Activated CD4-positive, CD25-positive, alpha-beta regulatory T cell treated with anti-CD3 and anti-CD28 coated beads, Interleukin-2, amount 50 U/mL, for 16 hours (primary cell): ENCODE results near the gene SH2D3A.
"Not testable (repeated sequence)": the region's sequence is repeated elsewhere in the genome, so short reads cannot be mapped to it uniquely, and the experiment has no call there.

Source experiments
- DNase-seq: peaks from one replicate; pipeline ENCODE4 v3.0.0-alpha.2; 2020; ENCODE audit warnings: low read depth, low spot score

SH2D3A gene

DNA sequence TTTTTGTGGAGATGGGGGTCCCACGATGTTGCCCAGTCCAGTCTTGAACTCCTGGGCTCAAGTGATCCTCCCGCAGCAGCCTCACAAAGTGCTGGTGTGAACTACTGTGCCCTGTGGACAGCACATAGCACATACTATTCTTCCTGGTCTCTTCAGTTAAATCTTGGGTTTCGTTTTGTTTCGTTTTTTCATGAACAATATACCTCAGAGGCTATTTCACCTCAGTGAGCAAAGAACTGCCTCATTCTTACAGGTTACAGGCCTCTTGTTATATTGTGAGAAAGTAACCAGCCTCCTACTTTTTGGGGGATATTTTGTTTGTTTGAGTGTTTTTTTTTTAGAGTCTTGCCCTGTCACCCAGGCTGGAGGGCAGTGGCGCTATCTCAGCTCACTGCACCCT lies 45.5 kb downstream of the SH2D3A start:
- no peak for DNase-seq

DNA sequence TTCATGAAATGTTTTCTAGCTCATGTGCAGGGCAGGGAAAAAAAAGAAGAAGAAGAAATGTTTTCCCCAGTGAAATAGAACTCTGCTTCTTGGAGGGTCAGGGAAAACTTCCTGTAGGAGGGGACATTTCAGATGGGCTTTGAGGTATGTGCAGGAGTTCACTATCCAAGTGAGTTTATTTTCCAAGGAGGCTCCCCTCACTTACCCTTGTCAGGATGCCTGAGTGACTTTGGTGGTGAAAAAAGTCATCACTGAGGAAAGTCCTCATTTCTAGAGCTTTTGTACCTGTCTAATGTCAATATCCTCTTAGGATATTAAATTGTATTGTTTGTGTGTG lies 46.1 kb downstream of the SH2D3A start:
- DNase-seq, result no peak

DNA sequence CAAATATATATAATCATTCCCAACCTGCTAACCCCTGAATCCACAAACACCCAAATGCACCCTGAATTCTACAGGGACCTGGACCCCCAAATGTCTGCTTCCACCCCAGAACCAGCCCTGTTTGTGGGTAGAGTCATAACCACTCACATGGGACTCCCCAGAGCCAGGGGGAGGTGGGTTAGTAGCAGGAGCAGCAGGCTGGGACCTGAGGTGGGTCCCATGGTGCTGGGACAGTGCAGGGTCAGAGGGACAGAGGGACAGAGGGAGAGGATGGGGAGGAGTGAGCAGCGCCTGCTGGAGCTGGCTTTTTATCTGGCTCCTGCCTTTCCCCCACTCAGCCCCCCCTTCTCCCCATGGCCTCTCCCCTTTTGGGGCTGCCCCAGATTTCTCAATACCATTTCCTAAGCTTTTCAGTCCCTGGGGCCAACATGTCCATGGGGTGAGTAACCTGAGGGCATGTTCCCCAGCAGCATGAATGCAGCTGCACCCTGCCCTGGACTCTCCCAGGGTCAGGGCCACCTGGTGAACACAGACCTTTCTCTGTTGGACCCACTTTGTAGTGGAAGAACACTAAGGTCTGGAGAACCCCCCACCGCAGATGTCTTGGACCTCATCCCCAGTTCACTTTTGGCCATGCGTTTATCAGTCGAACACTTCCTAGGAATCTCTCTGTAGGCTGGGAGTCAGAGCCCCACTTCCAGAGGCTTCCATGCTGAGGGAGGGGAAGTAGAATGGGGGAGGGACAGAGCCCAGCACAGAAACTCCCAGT lies 46.7 kb downstream of the SH2D3A start, which contains the start of gene C3:
TSS of gene C3 (minus strand) at position 282 of the 769 bp plus-strand sequence. CDS start at position 221, 61 bp downstream.
- no peak for DNase-seq

DNA sequence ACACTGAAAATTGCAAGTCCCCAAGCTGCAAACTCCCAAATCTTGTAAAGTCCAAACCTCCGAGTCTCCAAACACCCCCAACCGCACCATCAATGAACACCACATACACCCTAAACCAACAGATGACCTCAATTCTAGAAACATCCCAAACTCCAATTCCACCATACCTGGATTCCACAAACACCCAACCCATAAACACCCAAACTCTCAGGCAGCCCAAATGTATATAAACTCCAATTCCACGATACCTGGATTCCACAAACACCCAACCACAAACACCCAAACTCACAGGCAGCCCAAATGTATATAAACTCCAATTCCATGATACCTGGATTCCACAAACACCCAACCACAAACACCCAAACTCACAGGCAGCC lies 47.3 kb downstream of the SH2D3A start:
- DNase-seq, result no peak

DNA sequence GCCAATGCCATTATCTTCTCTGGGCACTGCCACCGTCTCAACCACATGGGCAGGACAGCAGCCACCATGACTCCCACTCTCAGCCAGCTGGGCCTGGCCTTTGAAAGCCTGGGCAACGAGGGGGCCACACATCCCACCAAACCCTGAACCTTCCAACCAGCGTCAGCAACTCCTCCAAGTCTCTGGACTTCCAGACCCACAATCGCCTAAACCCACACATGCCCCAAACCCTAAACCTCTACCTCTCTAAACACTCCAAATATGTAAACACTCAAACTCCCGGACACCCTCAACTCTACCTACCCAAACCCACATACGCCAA lies 47.7 kb downstream of the SH2D3A start:
- DNase-seq, result no peak

DNA sequence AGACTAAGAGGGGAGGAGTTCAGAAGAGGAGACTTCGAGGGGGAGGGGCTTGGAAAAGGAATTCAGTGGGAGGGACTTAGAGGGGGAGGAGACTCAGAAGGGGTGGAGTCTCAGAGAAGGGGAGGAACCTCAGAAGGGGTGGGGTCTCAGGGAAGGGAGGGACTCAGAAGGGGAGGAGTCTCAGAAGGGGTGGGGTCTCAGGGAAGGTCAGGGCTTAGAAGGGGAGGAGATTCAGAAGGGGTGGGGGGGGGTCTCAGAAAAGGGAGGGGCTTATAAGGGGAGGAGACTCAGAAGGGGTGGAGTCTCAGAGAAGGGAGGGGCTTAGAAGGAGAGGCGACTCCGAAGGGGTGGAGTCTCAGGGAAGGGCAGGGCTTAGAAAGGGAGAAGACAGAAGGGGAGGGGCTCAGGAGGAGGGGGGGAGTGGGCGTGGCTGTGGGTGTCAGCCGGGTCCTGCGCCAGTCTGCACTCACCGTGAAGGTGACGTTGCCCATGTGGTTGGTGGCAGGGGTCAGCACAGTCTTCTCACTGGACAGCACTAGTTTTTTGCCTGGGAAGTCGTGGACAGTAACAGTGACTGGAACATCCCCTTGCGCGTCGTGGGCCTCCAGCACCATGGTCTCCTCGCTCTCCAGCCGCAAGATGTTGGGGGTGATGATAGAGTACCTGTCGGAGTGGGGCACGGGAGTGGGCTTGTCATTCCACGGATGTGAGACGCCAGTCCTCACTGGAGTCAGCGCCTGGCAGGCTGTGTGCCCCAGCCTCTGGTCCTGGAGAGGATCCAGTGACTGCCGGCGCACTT lies 48.3 kb downstream of the SH2D3A start:
- no peak for DNase-seq

DNA sequence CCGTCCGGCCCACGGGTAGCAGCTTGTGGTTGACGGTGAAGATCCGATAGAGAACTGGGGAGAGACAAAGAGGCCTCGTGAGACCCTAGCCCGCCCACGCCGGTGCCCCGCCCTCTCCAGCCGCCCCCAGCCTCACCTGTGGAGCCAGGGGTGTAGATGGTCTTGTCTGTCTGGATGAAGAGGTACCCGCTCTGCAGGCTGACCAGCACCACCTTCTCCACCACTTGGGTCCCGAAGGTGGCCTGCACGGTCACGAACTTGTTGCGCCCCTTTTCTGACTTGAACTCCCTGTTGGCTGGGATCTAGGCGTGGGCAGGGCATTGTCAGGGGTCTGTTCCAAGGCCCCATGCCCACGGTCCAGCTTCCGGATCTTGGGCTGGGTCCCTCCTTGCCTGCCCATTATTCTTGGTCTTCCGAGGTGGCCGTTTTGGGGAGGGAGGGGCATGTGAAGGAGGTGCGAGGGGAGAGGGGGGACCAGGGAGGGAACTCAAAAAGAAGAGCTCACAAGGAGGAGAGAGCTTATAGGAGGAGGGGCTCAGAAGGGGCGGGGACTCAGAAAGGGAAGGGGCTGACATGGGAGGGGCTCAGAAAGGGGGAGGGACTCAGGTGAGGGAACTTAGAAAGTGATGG lies 49.0 kb downstream of the SH2D3A start:
- no peak for DNase-seq

DNA sequence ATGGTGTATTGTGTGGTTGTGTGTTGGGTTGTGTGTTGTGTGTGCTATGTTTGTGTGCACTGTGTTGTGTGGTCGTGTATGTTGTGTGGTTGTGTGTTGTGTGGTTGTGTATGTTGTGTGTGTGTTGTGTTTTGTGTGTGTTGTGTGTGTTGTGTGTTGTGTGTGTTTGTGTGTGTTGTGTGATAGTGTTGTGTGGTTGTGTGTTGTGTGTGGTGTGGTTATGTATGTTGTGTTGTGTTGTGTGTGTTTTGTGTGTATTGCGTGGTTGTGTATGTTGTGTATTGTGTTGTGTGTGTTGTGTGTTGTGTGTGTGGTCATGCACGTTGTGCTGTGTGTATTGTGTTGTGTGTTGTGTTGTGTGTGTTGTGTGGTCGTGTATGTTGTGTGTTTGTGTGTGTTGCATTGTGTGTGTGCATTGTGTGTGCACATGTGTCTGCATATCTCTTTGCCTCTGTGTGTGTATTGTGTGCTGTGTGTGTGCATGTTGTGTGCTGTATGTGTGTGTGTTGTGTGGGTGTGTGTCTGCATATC lies 49.7 kb downstream of the SH2D3A start:
- DNase-seq, result no peak

DNA sequence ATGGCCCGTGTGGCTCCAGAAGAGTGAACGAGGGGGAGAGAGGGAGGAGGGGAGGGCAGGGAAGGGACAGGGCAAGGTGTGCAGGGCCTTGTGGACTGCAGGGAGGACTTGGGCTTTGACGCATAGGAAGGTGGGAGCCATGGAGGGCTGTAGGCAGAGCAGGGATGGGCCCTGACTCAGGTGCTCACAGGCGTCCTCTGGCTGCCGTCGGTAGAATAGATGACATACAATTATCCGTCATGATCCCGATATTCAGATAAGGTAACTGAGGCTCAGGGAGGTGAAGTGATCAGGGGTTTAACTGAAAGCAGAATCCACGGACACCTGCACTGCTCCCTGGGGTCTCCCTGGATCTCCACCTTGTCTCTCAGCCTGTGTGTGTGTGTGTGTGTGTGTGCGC lies 50.2 kb downstream of the SH2D3A start:
- DNase-seq, result no peak

DNA sequence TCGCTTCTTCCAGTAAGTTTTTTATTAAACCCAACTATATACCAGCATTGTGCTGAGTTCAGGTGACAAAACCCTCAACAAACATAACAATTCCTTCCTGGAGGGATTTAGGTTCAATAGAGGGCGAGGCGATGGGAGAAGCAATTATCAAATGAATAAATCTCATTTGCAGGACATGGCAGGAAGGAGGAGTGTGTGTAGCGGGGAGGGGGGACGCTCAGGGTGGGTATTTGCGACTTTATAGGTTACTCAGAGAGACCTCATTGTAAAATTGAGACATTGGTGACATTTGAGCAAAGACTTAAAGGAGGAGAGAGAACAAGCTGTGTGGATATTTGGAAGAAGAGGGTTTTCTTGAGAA lies 50.6 kb downstream of the SH2D3A start:
- no peak for DNase-seq

DNA sequence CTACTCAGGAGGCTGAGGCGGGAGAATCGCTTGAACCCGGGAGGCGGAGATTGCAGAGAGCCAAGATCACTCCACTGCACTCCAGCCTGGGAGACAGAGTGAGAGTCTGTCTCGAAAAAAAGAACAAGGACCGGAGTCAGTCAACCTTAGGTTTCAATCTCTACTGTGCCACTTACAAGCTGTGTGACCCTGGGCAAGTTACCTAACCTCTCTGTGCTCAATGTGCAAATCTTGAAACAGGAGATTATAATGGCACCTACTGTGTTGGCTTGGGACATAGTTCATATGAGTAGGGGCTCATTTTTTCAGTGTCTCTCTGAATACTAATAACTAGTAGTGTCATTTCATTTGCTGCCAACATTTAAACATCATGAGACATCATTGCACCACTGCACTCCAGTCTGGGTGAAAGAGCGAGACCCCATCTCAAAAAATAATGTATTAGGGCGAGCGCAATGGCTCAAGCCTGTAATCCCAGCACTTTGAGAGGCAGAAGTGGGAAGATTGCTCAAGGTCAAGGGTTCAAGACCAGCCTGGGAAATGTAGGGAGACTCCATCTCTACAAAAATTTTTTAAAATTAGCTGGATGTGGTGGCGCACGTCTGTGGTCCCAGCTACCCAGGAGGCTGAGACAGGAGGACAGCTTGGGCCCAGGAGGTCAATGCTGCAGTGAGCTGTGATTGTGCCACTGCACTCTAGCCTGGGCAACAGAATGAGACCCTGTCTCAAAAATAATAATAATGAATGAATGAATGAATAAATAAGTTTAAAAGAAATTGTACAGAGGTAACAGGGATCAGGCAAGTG lies 52.3 kb downstream of the SH2D3A start:
- DNase-seq, result no peak

DNA sequence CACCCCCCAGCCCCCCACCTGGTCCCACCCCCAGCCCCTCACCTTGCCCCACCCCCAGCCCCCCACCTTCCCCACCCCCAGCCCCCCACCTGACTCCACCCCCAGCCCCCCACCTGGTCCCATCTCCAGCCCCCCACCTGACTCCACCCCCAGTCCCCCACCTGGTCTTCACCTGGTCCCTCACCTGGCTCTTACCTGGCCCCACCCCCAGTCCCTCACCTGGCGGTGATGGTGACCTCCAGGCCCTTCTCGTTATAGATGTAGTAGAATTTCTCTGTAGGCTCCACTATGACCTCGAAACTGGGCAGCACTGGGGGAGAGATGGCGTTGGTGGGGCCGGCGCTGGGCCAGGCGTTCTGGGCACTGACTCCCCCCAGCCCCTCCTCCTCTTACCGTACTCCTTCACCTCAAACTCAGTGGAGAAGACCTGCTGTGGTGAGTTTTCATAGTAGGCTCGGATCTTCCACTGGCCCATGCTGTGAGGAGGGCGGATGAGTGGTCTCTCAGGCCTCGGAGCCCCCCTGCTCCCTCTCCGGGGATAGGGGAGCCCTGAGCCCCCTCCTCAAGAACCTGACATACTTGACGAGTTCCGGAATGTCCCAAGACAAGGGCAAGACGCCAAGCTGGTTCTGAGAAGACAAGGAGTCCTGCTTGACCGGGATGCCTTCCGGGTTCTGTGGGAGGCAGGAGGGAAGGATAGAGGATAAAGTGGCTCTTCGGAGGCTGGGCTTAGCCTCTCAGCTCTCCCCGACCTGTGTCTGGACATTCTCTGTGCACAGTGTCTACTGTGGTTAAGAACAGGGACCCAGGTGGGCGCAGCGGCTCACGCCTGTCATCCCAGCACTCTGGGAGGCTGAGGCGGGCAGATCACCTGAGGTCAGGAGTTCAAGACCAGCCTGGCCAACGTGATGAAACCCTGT lies 53.2 kb downstream of the SH2D3A start:
- DNase-seq, result no peak

DNA sequence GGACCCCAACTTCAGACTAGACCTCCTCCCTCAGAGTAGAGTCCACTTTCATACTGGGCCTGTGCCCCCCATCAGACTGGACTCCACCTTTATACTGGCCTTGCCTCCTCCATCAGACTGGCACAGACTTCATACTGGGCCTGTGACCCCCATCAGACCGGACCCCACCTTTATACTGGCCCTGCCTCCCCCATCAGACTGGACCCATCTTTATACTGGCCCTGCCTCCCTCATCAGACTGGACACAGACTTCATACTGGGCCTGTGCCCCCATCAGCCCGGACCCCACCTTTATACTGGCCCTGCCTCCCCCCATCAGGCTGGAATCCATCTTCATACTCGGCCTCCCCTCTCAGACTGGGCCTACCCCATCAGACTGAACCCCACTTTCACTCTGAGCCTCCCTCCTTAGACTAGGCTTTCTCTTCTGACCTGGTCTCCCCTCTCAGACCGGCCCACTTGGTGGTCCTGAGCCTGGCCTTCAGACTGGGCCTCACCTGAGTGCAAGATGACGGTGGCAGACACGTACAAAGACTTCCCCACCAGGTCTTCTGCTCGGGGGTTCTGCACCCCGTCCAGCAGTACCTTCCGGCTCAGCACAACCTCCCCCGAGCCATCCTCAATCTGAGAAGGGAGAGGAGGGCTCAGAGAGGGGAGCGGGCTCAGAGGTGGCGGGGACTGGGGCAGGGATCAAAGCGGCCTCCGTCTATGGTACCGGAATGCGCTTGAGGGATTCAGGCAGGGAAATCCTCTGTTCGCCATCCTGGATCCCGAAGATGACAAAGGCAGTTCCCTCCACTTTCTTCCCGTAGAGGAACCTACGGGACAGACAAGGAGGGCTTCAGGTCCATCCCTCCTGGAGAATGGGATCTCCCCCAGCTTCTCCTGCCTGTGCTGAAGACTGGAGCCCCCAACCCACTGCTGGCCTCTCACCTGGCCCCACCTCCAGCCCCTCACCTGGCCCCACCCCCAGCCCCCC lies 54.3 kb downstream of the SH2D3A start:
- no peak for DNase-seq

DNA sequence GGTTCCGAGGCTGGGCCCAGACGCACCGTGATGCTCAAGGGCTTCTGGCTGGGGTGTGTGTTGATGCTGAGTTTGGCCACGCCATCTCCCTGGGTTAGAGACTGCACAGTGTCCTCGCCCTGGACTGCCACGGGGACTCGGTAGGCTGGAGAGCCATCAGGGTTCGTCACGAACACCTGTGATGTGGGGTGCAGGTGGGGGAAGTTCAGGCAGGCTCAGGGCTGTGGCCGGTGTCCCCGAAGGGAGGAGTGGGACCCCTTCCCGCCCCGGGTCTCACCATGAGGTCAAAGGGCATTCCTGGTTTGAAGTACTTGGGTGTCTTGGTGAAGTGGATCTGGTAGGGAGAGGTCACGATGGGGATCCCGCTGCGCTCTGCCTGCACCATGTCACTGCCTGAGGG lies 55.0 kb downstream of the SH2D3A start:
- DNase-seq, result no peak

DNA sequence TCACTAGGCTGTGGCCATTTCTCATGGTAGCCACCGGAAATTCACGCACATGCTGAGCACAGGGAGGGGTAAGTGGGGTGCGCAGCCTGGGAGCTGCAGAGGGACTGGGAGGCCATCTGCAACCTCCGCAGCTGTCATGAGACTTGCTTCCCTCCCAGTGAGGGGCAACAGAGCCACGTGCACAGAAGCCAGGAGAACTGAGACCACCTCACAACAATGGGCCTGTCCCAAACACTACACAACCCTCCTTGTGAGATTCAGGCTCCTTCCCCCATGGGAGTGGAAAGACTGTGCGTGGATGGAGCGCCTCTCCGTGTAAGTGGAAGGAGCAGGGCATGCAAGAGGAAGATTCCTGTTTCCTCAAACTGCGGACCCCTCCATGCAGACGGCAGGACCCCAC lies 55.6 kb downstream of the SH2D3A start:
- no peak for DNase-seq

DNA sequence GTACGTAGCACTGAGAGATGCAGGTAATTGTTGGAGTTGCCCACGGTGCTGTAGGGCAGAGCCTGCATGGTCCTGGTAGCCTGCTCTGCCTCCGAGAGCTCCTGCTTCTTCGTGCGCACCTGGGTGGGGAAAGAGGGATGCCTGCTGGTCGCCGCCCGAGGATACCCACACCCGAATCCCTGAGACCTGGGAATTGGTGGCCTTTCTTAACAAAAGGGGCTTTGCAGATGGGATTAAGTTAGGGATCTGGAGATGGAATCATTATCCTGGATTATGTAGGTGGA lies 56.2 kb downstream of the SH2D3A start:
- DNase-seq, result no peak

DNA sequence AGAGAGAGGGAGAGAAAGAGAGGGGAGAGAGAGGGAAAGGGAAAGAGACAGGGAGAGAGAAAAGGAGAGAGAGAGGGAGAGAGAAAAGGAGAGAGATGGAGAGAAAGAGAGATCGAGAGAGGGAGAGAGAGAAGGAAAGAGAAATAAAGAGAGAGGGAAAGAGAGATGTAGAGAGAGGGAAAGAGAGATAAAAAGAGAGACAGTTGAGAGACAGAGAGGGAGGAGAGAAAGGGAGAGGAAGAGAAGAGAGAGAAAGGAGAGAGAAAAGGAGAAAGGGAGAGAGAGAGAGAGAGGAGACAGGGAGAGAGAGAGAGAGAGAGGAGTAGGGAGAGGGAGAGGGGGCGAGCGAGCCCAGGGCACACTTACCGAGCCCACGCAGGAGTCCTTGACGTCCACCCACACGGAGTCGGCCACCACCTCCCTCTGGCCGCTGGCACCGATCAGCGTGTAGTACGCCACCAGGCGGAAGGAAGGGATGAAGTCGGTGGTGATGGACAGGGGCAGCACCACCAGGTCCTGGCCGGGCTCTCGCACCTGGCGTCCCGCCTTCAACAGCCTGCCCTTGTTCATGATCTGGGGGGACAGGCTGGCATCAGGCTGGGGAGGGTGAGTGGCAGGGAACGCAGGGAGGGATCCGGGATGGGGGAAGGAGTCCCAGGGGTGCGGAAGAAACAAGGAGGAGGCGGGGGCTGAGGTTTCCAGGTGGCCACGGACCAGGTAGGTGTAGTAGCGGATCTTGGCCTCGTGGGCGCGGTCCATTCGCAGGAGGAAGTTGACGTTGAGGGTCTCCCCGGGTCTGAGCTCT lies 56.8 kb downstream of the SH2D3A start:
- no peak for DNase-seq

DNA sequence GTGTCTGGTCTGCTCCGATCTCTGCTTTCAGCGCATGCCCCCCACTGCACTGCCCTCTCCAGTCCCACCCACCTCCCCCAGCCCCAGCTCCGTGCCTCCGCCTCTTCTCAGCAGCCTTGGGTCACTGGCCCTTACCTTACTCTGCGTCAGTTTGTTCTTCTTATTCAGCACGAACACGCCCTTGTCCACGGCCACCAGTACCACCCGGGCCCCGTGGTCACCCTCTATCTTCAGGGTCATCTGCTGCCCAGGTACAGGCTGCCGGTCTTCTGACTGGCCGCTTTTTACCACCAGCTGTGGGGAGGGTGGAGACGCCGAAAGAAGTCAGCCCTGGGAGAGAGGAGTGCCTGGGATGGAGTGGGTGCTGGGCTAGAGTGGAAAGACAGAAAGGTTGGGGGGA lies 57.7 kb downstream of the SH2D3A start:
- no peak for DNase-seq

DNA sequence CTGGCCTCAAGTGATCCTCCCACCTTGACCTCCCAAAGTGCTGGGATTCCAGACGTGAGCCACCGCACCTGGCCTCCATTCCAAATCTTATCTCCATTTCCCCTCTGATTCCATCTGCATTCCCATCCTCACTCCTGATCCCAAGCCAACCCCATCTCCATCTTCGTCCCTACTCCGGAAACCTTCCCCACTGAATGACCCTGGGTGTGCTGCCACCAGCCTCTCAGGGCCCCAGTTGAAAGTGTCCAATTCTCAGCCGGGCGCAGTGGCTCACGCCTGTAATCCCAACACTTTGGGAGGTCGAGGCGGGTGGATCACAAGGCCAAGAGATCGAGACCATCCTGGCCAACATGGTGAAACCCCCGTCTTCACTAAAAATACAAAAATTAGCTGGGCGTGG lies 58.3 kb downstream of the SH2D3A start:
- DNase-seq, result not testable (repeated sequence)
